NCI-H446 (cell line): ENCODE results near the gene POLR2C.
A peak's percentile ranks its signal among the peaks of the same experiment; 100 is the strongest.

Experiments used
- DNase-seq, 2 experiments: peaks; one replicate each; lab custom pipeline; 2025; lab: John Stamatoyannopoulos, UW

The POLR2C gene

DNA sequence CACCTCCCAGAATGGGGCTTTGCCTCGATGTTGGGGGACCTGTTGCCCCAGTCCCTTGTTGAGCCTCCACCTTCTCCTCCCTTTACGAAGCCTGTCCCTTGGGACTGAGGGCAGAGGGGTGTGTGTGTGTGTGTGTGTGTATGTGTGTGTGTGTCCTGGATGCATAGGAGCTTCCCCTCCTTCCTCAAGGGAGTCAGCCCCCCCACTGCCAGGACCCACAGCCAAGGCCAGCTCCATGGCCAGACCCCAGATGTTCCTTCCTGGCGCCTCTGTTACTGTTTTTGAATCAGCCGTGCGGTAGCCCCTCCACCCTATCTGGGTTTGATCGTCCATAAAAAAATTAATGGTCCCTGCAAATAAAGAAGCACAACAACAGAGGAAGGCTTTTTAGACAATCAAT is 41.5 kb downstream of the POLR2C start:
- no peak for DNase-seq

DNA sequence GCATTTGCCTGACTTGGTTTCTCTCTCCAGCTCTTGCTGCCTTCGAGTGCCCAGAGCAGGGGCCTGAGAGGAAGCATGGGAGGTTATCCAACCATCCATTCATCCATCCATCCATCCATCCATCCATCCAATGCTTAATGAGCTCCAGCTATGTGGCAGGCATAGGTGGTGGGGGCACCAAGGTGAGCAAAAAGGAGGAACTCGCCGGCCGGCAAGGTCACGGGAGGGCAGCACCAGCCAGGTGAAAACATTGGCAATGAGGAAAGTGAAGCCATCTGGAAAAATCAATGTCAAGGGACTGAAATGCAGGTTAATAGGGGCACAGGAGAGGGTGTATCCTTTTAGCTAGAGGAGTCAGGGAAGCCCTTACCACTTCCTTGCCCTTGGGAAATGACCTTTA is 42.0 kb downstream of the POLR2C start:
- no peak for DNase-seq

DNA sequence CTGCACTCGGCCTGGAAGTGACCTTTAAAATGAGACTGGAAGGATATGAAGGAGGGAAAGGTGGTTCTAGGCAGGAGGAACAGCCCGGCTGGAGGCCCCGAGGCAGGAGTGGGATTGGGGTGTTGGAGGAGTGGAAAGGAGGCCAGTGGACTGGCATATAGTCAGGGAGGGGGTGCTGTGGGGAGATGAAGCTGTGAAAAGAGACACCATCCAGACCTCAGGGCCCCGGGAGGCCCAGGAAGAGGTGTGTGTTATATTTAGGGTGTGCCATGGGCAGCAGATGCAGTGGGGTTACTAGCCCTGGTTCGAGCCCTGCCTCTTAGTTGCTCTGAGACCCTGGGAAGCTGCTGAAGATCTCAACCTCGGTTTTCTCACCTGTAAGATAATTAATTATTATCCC is 42.7 kb downstream of the POLR2C start:
- no peak for DNase-seq

DNA sequence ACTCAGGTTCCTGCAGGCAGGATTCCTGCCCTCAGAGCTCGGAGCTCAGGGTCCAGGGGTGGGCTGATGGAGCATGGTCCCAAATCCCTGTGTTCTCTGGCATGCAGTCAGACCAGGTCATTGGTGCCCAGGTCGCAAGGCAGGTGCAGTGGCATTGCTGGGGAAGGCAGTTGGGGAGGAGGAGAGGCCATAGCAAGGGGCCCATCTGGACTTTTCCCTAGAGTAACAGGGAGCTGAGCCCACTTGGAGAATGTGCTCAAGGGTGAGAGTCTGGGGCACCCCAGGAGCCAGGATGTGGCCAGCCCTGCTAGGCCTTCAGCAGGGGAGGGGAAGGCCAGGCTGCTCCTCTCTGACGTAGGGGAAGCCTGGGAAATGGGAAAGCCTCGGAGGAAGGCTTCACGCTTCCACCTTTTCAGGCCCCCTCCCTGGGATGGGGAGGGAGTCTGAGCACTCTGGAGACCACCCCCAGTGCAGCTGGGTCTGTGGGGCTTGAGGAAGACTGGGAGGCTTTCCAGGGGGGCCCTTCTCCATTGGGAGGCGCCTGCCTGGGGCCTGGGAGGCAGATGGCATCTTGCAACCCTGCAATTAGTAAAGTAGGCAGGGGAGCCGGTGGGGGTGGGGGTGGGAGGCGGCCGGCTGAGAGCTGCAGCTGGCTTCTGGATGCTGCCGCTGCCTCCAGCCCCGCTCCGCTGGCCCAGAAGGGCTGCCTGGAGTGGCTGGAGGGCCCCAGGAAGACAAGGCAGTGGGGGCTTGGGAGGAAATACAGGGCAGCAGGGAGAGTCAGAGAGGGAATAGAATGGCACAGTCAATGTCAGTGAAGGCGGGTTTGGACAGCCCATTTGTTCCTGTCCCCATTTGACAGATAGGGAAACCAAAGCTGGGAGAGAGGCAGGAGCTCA is 44.9 kb downstream of the POLR2C start:
- DNase-seq = peak in 1 of 2 experiments; percentile 6

DNA sequence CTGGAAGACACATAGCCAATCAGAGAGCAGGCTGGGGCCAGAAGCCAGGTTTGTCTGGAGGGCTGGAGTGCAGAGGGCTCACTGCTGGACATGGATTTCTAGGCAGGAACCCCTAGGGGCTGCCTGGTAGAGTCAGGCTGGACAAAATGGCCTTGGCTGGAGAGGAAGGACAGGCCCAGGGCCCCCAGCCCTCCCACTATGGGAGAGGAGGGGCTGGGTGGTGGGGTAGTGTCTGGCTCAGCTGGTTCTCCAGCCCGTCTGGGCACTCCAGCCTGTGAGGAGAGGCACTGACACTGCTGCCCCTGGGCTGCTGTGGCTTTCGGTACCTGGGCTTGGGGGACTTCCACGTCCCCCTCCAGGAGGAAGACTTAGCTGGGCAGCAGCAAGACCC is 45.6 kb downstream of the POLR2C start:
- DNase-seq = no peak

DNA sequence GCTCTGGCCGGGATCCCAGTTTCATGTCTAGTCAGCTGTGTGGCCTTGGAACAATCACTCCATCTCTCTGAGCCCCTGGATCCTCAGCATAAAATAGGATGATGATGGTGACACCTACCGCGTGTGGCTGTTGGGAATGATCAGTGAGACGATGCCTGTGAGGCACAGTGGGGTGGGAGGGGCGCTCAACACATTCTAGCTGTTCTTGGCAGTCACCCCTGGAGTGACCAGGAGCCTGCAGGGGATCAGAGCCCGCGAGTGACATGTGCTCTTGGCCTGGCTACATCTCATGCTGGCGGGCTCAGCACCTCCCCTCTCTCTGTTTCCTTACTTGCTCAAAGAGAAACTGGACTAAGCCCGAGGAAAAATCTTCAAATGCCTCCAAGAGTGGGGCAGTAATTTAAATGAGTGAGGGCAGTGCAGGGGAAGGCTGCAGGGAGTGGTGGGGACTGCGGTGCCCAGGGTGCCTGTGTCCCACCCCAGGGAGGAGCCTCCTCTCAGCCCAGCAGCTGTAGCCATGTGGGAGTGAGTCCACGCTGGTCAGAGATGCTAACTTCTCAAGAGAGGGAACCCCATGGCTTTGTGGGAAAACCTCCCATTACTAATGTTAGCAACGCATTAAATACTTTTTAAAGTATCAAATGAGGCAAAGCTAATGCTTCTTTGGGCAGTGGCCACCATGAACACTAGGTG is 46.9 kb downstream of the POLR2C start:
- no peak for DNase-seq

DNA sequence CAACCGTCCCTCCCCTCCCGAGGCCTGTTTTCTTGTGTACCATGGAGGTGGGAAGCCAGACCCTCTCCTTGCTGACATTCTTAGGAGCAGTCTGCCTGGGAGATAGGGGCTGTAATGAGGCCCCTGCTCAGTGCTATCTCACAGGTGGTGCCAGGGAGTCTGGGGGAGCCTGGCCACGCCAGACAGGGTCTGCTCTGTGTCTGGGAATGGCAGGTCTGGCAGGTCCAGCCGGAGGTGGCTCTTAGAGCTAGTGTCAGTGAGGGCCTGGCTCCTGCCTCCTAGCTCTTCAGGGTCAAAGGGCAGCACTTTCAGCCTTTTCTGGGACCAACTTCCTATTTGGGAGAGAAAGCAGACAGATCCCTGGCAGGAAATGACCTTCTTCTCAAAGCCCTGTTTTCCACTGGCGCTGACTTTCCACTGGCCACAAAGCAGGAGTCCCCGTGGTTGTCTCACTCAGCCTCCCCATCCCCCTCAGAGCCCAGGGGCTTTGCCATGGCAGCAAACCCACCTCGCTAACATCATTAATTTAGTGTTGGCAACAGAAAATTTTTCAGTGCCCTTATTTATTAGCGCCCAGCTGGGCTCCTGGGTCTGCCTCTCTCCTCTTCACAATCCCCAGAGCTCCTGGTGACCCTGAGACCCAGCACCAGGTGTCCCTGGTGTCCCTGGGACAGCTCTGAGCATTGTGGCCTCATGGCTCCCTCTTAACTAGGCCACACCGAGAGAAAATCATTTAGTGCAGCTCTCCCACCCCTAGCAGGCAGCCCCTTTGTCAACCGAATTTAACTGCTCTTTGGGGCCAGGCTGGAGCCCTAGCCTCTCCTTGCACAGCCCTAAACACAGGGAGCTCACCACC is 47.8 kb downstream of the POLR2C start:
- no peak for DNase-seq

DNA sequence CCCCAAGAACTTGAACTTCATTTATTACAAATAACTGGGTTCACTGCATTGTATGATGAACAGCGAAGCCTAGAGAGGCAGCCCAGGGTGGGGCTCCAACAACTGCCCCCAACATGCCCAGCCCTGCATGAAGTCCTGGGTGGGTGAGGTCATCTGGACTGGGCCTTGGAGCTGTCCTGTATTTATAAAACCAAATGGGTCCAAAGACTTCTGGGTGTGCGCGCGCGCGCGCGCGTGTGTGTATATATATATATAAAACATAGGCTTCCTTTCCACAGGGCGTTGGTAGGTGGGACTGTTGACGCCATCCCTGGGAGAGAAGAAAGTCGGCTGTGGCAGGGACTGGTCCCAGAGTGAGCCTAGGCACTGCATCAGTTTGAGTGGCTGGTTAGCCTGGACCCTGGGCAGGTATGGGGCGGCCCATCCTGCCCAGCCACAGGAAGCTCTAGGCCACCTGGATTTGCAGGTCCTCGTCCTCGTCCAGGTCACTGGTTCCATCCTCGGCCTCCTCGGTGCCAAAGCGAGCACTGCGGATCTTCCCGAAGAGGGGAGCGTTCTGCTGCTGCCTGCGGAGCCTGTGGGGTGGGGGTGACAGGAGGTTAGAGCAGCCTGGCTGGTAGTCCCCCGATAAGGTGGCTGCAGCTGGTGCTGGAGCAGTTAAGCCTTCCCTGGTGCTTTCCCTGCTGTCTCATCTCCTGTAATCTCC is 50.0 kb downstream of the POLR2C start:
- no peak for DNase-seq

DNA sequence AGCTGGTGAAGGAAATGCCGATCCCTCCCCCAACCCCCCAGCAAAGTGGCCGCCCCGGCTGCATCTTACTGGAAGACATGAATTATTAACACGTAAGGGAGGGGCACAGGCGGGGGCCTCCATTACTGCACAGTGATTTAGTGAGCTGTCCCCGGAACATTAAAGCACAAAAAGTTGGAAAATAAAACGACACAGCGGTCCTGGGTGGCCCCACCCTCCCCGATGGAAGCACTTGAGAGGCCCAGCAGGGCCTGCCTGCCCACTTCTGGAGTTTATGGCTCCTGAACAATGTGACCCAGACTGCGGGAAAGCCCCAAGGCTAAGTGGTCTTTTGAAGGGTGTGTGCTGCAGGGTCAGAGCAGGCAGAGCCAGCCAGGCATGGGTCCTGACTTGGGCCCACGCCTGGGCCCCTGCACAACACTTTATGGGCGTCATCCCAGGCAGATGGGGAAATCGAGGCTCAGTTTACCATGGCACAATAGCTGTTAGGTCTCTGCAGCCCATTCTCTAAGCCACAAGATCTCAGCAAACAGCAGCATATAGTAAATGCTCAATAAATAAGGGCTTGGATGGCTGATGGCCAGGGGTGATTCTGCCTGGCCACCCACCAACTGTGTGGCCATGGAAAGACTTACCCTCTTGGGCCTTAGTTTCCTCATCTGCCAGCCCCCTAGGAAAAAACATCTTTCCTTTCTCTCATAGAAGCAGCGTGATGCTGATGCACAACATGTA is 51.1 kb downstream of the POLR2C start:
- DNase-seq = no peak

DNA sequence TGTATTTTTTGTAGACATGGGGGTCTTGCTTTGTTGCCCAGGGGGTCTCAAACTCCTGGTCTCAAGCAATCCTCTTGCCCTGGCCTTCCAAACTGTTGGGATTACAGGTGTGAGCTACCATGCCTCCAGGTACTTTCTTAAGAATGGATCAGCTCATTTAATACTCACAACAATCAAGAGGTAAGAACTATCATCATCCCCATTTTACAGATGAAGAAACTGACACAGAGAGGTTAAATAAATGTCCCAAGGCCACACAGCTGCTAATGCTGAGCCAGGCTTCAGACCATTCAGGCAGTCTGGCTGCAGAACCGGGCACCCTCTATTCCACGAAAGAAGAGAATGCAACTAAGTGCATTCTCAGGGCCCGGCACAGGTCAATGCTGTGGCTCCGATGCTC is 51.9 kb downstream of the POLR2C start:
- no peak for DNase-seq

DNA sequence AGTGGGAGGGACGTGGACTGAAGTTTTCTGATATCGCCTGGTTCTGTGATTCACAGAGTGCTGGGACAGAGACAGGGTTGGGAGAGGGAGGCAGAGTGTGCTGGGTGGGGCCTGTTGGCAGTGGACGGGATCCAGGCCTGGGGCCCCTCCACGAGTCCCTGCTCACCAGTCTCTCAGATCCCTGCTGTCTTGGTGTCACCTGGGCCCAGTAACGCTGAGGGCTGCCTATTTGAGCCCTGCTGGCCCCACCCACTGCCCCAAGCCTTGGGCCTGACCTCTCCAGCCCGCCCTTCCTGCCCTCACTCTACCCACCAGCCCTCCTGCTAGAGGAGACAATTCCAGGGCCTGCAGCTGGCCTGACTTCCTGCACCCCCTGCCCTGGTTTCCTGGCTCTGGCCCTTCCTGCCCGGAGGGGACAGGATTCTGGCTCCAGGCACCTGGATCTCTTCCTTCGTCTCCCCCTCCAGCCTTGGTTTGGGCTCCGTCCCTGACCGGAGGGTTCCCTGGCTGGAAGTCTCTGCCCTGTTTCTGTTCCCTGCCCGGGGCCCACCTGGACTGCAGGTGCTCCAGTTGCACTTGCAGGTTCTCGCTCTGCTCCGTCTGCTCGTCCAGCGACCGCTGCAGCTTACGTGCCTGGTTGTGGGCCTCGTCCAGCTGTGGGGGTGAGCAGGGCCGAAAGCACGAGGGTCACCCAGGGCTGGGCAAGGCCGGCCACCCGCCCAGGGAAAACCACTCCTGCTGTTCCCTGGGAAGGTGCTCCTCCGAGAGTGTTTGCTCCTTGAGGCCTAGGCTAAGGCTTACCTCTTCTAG is 52.5 kb downstream of the POLR2C start:
- no peak for DNase-seq

DNA sequence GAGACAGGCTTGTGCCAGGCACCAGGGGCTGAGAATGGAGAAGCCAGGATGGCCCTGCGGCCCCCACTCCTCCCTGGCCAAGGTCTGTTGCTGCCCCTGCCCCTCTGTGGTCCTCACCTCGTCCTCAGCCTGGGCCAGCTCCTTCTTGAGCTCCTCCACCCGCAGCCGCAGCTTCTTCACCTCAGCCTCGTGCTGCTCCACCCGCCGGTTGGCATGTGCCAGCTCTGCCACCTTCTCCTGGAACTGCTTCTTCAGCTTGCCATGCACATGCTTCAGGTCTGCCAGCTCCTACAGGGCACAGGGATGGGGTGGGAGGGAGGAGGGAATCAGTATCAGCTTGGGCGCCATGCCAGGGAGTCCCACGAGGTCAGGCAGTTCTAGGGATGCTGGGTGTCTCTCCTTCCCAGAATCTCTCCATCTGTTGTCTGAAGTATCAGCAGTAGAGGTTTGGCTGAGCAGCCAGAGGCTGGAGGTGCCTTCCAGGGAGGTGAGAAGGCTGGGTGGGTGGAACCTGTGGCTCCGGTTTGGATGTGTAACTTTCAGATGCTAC is 53.8 kb downstream of the POLR2C start:
- DNase-seq = no peak

DNA sequence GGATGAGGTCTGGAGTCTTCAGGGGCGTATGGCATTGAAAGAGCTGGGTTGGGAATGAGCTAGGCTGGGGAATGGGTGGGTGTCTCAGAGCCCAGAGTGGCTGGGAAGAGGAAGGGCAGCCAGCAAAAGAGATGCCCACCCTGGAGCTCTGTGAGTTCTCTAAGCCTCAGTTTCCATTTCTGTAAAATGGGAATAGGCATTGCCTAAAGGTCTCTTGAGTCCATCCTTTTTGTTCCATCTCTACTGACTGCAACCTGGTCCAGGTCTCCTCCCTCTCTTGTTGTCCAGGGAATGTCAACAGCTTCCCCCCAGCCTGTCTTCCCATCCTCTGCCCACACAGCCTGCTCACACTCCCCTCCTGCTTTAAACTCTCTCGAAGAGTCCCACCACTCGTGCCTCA is 54.3 kb downstream of the POLR2C start:
- no peak for DNase-seq

DNA sequence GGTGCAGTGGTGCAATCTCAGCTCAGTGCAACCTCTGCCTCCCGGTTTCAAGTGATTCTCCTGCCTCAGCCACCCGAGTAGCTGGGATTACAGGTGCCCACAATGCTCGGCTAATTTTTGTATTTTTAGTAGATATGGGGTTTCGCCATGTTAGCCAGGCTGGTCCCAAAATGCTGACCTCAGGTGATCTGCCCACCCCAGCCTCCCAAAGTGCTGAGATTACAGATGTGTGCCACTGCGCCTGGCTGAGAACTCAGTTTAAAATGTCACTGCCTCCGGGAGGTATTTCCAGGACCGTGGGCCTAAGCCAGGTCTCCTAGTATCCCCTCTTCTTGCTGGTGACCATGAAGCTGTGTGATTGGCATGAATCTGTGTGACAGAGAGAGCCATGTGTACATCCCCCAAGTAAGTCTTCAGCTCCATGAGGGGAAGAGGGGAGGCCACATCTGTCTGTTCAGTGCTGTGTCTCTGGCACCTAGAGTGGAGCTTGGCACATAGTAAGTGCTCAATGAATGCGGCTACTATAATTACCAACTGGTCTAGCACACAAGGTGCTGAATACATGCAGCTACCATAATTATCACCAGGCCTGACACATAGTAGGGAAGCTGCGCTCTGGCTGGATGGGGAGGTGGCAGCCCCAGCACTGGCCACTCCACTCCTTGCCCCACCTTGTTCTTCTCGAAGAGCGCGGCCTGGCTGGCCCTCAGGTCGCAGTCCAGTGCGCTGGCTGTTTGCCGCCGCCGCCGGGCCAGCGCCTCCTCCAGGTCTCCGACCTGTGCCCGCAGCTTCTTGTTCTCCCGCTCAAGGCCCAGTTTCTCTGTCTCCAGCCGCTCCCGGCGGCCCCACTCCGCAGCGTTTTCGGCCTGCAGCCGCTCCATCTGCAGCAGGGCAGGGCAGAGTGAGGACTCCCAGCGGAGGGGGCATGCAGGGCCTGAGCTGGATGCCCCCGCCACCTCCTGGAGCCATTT is 55.2 kb downstream of the POLR2C start:
- DNase-seq = no peak

DNA sequence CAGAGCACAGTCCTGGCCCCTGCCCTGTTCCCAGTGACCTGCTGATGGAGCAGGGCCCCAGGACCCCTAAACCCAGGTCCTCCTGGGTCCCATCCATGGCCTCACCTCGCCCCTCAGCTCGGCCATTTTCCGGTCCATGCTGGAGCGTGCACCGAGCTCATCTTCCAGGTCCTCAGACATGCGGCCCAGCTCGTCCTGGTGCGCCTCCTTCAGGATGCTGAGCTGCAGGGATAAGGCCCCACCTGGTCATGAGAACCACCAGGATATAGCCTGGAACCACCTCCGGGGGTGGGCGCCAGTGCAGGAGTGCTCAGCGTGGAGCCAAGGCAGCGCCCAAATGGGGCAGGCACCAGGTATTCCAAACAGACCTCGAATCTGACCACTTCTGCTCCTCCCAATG is 56.0 kb downstream of the POLR2C start:
- no peak for DNase-seq

DNA sequence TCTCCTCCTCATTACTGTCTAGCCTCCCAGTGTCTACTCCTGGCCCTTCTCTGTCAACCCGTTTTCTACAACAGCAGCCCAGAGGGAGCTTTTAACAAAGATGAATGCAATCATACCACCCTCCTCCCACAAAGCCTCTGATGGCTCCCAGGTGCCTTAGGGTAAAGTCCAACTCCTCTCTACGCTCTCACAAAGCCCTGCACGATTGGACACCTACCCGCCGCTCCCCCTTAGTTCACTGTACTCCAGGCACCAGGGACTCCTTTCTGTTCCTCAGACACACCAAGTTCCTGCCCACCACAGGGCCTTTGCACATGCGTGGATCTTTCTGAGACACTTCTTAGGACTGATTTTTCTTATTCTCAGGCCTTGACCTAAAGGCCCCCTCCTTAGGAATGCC is 56.4 kb downstream of the POLR2C start:
- DNase-seq = no peak

DNA sequence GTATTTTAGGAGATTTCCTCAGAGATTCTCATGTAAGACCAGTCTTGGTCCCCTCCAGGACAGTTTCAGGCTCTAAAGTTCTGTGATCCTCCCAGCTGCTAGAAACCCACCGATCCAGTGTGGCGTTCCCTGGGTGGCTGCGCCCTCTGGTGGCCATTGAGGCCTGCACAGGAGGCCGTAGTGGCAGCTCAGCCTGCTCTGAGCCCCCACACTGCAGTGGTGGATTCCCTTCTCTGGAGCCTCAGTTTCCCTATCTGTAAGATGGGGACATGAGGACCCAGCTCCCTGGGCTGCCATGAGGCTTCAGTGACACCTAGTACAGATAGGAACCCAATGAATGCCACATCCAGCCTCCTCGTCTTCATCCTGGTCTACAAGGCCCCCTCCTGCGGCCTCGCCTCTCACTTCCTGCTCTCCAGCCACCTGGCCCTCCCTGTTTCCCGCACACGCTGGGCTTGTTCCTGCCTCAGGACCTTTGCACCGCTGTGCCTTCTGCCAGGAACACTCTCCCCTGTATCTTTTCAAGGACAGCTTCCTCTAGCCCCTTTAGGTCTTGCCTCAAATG is 57.4 kb downstream of the POLR2C start:
- peak in 1 of 2 experiments; percentile 65 for DNase-seq
